ENCODE data around the gene WNK2.

Gene WNK2

DNA sequence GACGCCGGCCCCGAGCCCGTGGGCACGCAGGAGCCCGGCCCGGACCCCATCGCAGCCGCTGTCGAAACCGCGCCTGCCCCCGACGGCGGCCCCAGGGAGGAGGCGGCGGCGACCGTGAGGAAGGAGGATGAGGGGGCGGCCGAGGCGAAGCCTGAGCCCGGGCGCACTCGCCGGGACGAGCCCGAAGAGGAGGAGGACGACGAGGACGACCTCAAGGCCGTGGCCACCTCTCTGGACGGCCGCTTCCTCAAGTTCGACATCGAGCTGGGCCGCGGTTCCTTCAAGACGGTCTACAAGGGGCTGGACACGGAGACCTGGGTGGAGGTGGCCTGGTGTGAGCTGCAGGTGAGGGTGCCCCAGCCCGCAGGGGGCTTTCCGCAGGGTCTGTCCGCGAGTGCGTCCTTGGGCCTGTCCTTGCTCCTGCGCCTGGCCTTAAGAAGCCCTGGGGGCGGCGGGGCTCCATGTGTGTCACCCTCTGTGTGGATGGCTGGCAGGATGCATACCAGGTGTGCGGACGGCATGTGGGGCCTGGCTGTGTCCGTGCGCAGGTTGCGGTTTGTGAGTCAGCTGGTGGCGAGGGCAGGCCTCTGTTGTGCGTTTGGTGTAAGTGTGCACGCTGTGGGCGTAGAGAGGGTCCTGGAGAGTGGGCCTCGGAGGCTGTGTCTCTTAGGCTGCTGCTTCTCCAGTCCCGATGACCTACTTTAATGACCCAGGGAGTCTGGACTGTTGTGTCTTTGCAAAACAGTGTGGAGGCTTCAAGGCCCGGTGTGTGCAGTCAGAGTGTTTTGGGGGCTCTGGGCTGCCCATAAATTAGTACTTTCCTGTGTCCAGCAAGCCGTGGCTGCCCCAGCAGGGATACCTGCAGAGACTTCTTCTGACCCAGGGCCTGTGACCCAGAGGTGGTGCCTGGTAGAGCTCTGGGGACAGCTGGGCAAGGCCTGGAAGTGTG, 1.6 kb downstream of the WNK2 start:
- DNase-seq (ENCODE audit: low read depth): no peak

DNA sequence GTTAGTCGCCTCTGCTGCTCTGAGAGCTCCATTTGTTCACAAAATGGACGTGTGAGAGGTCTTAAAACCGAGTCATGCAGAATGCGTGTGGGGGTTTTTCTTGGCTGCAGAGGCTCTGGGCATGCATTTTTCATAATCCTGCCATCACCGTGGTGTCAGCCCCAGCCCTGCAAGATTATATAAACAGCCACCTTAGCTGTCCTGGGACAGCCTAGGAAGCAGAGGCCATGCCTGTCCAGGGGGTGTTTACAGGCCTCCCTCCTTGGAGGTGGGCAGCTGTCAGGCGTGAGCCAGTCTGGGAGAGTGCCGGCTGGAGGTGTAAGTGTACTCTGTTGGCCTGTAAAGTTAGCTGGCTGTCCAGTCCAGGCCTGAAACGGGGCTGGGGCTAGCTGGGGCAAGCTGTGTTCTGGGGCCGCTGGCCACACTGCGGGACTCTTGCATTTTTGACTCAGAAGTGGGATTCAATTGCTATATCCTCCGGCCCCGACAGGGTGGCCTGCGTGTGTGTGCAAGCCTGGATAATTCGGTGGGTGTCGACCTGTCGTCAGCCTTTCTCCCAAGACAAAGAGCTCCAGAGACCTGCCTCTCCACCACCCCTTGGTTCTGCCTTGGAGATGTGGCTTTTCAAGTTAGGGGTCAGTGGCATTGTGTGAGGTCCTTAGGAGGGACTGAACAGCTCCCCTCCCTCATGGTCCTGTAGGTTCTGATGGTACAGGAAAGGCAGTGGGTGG, 2.4 kb downstream of the WNK2 start:
- no peak for DNase-seq (ENCODE audit: low read depth)

DNA sequence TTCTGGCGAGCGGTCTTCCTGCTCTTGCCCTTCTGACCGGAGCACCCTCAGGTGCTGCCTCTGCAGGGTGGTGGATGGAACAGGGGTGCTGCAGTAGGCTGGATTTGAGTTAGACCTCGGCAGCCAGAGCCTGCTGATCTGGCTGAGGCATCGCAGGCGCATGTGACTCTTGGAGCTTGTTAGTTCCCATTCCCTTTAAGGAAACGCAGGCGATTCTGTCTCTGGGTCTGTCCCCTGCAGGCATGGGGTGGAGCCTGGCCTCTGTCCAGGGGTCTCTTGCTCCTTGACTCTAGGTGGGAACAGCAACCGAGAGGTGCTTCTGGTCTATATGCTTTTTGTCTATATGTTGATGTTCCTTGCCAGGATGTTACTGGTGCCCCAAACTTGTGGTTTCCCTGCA, 3.1 kb downstream of the WNK2 start:
- DNase-seq (ENCODE audit: low read depth): no peak

DNA sequence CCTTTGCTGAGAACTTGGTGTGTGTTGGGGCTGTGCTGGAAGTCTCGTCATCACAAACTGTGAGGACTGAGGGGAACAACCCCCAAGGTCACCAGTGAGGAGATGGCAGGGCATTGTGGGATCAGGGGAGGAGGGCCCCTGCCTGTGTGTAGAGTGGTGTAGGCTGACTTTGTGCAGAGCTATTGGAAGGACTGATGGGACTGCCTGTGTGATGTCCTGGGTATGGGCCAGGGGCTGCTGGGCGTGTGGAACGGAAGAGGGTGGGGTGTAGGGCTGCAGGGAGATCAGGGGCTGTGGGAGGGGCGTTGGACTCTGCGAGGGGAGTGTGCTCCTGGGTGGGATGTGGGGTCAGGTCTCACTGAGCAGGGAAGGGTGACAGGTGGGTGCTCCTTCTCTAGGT, 3.6 kb downstream of the WNK2 start:
- no peak for DNase-seq (ENCODE audit: low read depth)

DNA sequence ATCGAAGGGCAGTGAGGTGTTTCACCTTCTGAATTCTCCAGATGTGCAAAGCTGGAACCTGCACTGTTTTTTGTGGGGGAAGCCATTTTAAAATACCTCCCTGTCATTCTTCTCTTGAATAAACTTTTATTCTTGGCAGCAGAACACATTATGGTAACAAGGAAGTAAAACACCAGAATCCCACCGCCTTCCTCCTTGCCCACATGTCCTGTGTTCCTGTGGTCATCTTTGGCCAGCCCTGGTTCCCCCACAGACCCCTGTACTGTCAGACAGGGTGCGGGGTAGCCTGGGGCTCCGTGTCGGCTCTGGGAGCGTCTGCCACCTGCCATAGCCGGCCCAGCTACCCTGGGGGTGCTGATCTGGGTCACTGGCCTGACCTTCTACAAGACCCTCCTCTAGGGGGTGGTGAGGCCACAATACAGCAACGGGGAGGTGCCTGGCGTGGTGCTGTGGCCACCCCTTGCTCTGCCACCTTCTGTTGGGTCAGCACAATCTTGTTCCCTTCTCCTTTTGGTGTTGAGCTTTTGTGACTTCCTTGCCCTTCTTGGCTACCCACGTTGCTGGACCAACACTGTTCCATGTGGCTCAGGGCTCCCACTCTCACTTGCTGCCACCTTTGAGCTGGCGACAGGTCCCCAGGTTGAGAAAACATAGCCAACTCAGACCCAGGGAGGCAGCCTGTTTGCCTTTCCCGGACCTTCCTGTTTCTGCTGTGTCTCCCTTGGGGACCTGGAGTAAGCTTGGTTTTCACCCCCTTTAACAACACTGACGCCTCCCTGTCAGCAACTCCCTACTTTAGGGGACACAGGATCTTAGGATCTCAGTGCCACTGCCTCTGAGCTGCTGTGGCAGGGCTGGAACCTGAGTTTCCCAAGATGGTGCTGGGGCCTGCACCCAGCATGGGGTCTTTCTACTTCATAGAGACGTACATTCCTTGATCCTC, 4.8 kb downstream of the WNK2 start:
- no peak for DNase-seq (ENCODE audit: low read depth)

DNA sequence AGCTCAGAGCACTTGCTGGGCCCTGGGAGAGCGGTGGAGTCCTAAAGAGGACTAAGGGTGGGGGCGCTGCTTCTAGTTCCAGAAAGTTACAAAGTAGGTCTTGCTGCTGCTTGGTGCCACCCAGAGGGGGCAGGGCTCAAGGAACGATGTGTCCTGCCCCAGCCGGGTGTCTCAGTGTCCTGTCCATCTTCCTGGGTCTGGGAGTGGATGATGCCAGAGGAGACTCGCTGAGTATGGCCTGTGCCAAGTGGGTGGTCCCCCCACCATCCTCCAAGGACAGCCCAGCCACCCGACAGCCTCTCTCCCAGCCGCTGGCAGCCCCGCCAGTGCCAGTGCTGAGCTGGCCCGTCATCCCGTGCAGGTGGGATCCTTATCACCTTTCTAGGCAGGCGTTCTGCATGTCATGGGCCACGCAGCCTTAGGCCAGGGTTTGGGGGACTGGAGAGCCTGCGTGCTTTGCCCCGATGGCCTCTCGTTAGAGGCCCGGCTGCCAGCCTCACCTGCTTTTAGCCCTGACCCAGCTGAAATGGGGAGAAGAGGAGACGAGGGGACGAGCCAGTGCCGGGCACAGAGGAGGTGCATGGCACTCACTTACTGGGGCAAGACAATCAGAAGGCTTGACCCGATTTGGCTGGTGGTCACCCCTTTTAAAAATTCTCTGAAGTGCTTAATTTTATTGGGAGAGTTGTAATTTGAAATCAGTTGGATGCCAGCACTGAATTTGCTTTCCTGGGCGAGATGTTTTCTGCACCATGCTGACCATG, 5.6 kb downstream of the WNK2 start:
- DNase-seq (ENCODE audit: low read depth): no peak

DNA sequence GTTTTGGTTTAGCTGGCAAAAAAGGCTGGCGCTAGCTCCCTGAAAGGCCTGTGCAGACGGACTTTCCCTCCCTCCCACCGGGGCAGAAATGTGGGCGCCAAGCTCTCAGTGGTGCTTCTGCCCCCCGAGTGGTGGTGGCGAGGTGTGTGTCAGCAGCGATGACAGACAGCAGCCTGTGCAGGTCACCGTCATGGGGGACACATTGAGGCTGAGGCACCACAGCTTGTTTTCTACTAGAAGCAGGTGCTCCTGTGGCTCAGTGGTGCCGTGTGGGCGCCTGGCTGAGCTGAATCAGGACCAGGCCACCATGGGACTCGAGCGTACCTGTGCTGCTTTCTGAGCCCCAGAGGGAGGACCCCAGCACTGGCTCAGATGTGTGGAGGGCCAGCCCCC, 6.2 kb downstream of the WNK2 start:
- DNase-seq (ENCODE audit: low read depth): no peak

DNA sequence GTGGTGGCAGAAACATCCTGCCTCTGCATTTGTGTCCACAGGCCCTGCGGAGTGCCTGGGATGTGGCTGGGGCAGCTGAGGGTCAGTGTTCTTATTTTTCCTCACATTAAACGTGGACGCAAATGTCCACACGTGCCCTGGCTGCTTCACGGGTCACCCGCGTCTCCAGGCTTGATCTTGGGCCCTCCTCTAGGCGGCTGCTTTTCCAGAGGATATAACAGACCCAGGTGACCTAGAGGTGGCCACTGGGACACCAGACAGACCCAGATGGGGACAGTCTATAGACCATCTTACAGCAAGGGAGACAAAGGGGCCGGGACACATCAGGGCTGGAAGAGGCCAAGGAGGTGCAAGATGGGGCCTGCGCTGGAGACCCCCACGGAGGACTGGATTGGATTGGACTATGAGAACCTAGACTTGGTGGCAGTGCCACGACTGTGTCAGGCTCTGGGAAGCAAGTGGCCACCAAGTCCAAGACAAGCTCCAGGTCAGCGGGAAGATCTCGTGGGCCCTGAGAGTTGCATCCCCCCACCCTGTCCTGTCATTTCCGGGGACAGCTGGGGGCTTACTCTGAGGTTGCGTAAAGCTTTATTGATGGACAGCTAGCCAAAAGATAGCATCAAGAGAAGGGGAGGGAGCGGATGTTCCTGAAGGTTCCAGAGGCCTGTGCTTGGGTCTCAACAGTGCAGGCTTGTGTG, 6.9 kb downstream of the WNK2 start:
- DNase-seq (ENCODE audit: low read depth): no peak

DNA sequence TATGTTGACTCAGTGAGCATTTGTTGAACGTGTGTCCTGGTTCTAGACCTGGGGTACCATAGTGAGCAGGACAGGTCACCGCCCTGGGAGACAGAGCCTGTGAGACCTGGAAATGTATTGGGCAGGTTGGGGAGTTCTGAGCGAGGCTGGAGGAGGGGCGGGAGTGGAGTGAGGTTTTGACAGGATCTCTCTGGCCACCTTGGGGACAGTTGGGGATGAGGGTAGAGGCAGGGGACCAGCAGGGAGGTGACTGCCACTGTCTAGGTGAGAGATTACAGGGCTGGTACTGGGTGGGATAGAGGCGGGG, 7.4 kb downstream of the WNK2 start:
- no peak for DNase-seq (ENCODE audit: low read depth)

DNA sequence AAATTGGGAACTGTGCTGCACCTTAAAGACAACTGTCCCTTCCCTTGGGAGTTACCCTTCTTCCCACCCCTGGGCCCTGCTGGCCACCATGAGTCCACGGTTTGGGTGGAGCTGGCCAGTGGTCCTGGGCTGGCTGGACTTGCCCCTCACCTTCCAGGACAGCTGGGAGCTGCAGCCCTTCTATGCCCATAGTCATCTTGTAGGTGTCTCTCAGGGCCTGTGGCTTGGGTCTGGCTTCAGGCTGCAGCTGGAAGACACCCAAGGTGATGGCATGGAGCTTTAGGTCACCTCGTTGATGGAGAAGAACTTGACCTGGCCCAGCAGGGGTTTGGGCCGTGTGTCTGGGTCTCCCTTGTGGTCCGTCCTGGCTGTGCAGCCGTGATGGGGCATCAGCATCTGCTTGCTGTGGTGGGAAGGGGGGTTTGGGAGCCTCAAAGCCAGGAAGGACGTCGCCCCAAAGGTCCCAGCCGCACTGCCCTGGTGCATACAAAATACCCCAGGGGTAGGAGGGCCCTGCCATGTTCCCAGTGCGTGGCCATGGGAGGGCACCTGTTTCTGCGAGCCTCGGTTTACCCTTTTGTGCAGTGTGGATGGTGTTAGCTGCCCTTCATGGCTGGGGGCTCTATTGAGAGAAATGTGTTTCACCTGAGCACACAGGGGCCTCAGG, 8.9 kb downstream of the WNK2 start:
- DNase-seq (ENCODE audit: low read depth): no peak

DNA sequence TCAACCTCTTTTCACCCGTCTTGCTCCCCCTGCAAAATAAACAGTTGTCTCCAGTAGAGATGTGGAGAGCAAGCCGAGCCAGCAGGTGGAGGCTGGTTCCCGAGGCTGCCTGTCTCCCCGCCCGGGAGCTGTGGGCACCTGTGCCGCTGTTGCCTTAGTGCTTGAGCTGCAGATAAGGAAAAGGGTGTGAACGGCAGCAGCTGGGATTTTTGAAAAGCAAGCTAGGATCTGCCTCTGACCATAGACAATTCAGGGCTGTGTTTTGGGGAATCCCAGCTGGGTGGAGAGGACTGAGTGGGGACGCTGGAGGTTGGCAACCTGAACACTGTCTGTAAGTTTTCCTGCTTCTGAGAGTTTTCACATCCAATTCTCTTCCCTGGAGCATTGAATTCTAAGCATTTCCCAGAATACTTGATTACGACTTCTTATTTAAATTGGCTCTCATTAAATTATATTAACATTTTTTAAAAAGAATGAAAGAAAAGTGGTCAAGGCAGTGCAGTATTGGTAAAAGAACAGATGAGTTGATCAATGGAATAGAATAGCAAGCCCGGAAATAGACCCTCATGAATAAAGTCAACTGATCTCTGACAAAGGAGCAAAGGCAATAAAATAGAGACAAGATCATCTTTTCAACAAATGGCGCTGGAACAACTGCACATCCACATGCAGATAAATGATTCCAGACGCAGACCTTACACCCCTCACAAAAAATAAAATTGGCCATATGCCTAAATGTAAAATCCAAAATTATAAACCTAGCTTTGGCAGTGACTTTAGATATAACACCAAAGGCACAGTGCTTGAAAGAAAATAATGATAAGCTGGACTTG, 9.7 kb downstream of the WNK2 start:
- DNase-seq (ENCODE audit: low read depth): no peak

DNA sequence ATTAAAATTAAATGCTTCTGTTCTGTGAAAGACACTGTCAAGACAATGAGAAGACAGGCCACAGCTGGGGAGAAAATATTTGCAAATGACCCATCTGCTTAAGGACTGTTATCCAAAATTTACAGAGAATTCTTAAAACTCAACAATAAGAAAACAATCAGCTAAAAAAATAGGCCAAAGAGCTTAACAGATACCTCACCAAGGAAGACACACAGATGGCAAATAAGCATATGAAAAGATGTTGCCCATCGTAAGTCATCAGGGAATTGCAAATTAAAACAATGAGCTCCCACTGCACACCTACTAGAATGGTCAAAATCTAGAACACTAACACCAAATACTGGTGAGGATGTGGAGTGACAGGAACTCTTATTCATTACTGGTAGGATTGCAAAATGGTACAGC, 10.3 kb downstream of the WNK2 start:
- DNase-seq (ENCODE audit: low read depth): no peak

DNA sequence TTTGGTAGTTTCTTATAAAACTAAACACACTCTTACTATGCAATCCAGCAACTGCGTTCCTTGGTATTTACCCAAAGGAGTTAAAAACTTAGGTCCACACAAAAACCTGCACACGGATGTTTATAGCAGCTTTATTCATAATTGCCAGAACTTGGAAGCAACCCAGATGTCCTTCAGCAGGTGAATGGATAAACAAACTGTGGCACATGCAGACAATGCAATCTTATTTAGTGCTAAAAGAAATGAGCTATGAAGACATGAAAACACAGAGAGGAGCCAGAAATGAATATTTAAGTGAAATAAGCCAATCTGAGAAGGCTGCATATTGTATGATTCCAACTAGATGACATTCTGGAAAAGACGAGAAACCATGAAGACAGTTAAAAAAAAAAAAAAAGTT, 10.7 kb downstream of the WNK2 start:
- DNase-seq (ENCODE audit: low read depth): no peak

DNA sequence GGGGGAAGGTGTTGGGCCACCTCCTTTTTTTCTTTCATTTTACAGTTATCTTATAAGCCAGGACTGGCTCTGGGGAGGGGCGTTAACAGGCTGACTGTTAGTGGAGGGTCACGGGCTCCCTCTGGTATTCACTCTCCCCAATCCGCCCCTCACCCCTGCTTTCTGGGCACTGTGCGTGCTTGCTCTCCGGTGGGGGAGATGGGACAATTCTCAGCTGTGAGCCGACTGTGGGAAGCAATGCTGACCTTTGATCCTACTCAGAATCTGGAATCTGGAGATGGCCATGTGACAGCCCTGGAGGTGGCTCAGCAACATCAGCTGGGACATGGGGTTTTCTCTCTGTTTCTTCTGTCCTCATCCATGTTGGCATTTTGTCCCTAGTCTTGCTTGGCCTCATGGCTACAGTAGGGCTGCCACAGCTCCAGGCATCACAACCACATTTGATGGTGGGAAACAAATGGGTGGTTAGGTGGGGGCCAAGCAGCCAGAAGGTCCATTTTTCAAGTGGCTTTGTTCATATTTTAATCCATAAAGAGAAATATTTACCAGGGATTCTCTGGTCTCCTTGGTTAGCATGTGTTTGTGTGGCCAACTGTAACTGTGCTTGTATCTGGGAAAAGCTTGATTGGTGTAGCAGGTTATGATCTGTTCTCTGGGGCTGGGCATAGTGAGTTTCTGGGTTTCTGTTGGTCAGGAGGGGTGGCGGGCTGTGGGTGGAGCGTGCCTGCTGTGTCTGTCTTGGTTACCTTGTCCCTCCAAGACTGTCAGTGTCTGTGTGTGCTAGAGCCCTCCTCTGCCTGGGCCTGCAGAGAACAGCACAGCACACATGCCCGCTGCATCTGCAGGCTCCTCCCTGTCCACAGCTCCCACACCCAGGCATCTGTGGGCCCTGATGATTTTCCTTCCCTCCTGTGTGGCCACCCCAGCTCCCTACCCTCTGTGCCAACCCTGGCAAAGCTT, 12.4 kb downstream of the WNK2 start:
- DNase-seq (ENCODE audit: low read depth): no peak

DNA sequence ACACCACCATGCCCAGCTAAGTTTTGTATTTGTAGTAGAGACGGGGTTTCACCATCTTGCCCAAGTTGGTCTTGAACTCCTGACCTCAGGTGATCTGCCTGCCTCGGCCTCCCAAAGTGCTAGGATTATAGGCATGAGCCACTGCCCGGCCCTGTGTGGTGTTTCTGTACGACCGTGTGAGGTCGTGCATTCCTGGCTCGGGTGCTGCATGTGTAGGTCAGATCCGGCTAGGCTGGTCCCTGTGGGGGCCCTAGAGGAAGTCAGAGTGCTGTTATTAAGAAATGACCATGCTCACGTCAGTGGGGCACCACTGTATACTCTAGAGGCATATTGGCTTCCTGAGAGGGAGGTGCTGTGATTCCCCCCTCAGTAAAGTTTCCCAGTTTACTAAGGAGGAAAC, 13.7 kb downstream of the WNK2 start:
- no peak for DNase-seq (ENCODE audit: low read depth)

DNA sequence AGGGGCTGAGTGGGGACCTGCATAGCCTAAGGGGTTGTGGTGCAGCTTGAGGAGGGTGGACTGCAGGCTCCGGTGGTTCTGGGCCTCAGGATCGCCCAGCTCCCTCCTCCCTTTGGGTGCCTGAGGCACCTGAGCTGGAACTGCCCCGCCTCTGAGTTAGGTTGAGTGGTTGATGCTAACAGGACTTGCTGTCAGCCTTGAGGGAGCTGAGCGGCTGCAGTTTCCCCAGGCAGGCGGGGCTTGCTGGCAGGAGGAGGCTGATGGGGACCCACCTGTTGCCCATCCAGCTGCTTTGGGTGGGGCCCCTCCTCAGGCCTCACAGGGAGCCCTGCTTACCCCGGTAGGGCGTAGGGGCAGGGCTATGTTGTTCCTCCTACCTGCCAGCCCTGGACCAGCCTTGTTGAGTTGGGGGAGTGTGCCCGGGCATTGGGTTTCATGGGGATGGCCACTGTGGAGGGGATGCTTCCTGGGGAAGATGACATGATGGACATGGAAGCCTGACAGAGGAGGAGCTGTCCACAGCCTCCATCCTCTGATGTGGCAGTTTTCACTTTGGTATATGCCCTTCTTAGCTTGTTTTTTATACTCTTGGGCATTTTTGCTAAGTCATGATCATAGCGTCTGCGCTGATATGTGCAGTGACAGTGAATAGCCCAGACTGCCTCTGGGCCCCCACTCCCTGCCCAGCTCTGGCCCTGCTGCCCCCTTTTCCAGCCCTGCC, 14.3 kb downstream of the WNK2 start:
- no peak for DNase-seq (ENCODE audit: low read depth)

DNA sequence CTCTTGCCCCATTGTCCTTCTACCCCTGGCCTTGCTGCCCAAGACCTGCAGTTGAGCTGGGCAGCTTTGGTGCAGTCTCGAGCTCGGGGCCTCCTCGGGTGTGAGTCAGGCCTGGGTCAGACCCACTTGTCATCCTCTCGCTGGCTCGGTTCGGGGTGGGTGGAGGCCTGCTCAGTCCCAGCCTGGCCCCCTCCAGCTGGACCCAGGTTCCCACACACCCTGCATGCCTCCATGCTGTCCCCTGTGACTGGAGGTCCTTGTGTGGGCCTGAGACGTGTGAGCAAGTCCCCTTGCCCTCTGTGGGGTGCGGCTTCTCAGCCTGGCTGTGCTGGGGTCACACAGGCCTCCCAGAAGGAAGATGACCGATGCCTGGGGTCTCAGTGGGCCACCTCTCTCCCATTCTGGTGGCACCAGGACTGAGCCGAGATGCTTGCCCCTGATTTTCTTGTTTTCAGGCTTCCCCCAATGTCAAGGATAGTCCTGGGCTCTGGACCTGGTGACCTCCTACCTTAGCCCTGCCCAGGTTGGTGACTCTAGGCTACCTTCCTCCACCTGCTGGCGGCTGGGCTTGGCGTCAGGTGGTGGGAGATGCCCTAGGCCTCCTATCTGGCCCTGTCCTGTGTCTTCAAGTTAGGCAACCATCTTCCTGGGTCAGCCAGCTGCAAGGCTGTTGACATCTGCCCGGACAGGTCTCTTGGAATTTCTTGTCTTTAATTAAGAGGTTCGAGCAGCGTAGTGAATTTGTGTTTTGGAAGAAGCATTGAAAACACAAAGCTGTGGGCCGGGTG, 15.1 kb downstream of the WNK2 start:
- DNase-seq (ENCODE audit: low read depth): no peak

All from activated T-cell treated with anti-CD3 and anti-CD28 coated beads for 24 hours (primary cell).